Adipose tissue (tissue), 3 donors: Measurements from ENCODE around the gene HSPD1. TPM values are rescaled to one million over a fixed set of nuclear protein-coding genes. Genes with fewer than 3 reads are reported as not detected.
"Not testable (repeated sequence)": the region's sequence is repeated elsewhere in the genome, so short reads cannot be mapped to it uniquely, and the experiment has no call there.

Source experiments
- H3K27ac ChIP-seq: one replicate; pipeline ENCODE4 v1.5.1; 2013; ENCODE audit warnings: low read depth, low read length
- whole genome bisulfite sequencing, 3 donors: extraction: QIAGEN DNeasy Blood & Tissue Kit; methylation state at CpG; one replicate each; pipeline ENCODE4 v1.1.7; 2013; 5-methylcytosine and 5-hydroxymethylcytosine counted together
- polyA plus RNA-seq, 3 donors: library from polyadenylated mRNA; stranded (reverse); fragments of 200-250 nt; gene quantifications; one replicate each; pipeline ENCODE4 v1.2.3, GENCODE V29; 2013
- donor health status: healthy with polysubstance abuse.
- donor health status: Bipolar disorder and iron deficiency.
- donor health status: healthy.

Gene HSPD1
- polyA plus RNA-seq, 3 donors, result 199 to 314 (median 237) TPM

DNA sequence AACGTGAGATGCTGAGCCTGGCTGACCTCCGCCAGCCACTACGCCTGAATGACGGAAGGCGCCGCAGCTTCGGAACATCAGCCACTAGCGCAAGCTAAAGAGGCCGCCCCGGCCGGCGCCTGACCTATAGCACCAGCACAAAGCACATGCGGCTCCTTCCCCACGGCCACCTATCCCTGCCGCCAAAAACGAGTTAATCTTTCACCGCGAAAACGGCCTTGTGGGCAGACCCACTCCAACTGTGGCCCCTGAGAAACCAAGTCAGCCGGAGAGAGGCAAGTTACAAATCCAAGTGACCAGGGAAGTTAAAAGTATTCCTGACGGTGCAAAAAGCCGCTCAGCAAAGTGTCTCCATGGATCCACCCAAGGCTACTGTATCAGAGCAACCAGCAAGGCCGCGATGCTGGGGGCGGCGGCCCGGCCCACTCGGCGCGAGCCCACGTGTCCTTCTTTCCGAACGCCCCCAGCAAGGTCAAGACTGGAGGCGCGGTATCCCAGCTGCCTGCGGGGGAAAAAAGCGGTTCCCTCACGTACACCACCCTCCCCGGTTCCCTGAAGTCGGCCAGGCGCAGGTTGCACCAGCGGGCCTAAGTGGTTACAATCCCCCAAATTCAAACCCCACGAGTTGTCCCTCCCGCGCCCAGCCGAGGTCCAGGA is 575 bp downstream of the HSPD1 start:
- H3K27ac ChIP-seq, result peak overlapping the region; percentile 76
- 0 to 1% (median 0%) methylated on average over 46 of the region's 46 CpGs for WGBS, 3 donors

DNA sequence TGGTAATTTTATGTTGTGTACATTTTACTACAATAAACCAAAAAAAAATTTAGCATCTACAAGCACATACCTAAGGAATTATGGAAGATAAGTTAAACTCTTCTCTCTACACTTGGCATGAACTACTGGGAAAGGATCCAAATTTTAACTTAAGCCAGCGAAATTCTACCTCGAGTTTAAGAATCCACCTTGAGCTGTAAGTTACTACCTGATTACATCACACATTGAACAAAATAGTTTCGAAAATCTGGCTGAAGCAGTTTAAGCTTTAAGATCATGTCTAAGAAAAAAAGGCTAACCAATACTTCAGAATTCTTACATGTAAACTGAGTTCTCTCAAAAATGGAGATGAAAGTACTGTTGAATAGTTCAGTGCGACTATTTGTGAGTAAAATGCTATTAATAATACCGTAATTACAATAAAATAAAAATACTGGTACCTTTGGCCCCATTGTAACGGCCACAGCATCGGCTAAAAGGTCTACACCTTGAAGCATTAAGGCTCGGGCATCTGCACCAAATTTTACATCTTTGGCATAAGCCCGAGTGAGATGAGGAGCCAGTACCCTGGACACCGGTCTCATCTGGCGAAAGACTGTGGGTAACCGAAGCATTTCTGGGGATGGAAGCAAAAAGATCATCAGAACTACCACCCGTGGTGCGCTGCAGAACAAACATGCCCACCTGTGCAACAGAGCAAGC is 1.3 kb downstream of the HSPD1 start:
- 7 to 13% (median 12%) methylated on average over 14 of the region's 14 CpGs for WGBS, 3 donors
- H3K27ac ChIP-seq, result no peak overlapping the region

DNA sequence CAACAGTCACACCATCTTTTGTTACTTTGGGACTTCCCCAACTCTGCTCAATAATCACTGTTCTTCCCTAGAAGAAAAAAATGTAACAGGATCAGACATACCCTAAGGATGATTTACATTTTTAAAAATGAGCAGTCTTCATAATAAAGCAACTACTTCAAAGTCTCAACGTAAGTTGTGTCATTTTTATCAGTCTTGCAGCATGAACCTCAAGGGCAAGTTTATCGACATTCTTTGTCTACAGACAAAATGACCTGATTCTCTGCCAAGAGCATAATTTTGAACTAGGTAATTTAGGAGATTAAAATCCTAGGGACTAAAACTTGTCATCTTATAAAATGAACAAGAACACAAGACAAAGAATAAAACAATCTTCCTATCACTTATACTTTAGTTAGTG is 2.3 kb downstream of the HSPD1 start:
- no peak overlapping the region for H3K27ac ChIP-seq
- 13 to 47% (median 37%) methylated on average over 2 of the region's 2 CpGs for WGBS, 3 donors

DNA sequence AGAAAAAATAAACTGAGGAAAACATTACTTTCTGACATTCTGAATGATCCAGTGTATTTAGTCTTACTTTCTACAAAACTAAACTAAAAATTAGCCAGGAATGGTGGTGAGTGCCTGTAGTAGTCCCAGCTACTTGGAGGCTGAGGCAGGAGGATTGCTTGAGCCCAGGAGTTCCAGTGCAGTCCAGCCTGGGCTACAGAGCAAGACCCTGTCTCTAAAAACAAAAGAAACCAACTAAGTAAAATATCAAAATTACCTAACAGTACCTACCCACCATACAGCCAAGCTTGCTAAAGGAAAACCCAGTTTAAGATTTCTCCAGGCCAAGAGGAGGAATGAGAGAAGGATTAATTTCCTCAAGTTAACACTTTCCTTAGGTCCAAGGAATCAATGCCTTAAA is 2.9 kb downstream of the HSPD1 start:
- H3K27ac ChIP-seq, result no peak overlapping the region

DNA sequence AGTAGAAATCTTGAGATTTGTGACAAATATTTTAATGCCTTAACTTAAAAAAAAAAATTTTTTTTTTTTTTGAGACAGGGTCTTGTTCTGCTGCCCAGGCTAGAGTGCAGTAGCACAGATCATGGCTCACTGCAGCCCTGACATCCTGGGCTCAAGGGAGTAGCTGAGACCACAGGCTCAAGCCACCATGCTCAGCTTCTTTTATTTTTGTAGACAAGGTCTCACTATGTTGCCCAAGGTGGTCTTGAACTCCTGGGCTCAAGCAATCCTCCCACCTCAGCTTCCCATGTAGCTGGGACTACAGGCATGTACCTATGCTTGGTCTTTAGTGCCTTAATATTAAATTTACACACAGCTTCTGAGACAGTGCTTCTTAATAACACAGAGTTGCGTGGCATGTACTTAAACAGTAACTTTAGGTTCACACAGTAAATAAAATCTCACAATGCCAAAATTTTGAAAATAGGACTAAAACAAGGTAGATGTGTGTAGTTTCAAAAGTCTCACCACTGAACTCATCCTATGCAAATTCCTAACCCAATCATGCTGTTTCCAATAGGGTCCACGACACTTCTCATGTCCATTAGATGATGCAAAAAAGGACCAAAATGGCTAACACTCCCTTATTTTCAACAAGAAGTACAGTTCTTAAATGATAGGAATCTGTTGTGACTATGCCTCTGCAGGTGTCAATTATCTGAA is 4.1 kb downstream of the HSPD1 start:
- H3K27ac ChIP-seq, result no peak overlapping the region
- WGBS, 3 donors, result 89 to 91% (median 91%) methylated on average over 2 of the region's 2 CpGs

DNA sequence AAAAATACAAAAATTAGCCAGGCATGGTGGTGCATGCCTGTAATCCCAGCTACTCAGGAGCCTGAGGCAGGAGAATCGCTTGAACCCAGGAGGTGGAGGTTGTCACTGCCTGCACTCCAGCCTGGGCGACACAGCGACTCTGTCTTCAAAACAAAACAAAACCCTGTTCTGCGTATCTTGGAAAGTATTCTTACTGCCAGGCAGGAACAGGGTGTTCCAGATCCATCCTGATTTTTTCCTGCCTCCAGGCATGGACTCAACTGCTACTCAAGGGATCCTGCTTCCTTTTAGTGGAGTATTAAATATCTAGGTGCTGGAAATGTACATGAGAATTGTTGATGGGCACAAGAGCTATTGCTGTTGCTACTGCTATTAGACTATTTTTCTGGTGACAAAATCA is 12.3 kb downstream of the HSPD1 start:
- no peak overlapping the region for H3K27ac ChIP-seq
- 85 to 94% (median 90%) methylated on average over 4 of the region's 4 CpGs for WGBS, 3 donors

DNA sequence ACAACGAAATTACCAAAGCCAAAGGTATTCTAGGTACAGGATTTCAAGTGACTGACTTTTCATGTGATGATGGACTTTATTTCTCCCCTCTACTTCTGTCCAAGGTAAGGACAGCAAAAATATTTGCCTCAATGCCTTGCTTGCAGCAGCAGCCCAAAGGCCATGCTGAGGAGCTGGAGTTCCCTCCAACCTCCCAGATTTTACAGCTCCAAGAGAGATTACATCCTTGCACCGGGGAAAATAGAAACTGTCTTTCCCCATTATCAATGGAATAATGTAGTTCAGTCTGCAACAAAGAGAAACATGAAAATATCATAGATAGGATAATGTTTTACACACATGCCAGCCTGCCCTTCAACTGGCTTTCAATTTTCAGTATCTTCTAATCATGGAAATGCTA is 13.5 kb downstream of the HSPD1 start:
- no peak overlapping the region for H3K27ac ChIP-seq
- 86 to 90% (median 89%) methylated on average over 2 of the region's 2 CpGs for WGBS, 3 donors

DNA sequence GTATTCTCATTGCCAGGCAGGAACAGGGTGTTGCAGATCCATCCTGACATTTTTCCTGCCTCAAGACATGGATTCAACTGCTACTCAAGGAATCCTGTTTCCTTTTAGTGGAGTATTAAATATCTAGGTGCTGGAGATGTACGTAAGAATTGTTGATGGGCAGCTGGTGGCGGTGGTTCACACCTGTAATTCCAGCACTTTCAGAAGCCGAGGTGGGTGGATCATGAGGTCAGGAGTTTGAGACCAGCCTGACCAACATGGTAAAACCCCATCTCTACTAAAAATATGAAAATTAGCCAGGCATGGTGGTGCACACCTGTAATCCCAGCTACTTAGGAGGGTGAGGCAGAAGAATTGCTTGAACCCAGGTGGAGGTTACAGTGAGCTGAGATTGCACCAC is 15.4 kb downstream of the HSPD1 start:
- not testable (repeated sequence) for H3K27ac ChIP-seq
- WGBS, 3 donors, result 95 to 98% (median 96%) methylated on average over 3 of the region's 3 CpGs

DNA sequence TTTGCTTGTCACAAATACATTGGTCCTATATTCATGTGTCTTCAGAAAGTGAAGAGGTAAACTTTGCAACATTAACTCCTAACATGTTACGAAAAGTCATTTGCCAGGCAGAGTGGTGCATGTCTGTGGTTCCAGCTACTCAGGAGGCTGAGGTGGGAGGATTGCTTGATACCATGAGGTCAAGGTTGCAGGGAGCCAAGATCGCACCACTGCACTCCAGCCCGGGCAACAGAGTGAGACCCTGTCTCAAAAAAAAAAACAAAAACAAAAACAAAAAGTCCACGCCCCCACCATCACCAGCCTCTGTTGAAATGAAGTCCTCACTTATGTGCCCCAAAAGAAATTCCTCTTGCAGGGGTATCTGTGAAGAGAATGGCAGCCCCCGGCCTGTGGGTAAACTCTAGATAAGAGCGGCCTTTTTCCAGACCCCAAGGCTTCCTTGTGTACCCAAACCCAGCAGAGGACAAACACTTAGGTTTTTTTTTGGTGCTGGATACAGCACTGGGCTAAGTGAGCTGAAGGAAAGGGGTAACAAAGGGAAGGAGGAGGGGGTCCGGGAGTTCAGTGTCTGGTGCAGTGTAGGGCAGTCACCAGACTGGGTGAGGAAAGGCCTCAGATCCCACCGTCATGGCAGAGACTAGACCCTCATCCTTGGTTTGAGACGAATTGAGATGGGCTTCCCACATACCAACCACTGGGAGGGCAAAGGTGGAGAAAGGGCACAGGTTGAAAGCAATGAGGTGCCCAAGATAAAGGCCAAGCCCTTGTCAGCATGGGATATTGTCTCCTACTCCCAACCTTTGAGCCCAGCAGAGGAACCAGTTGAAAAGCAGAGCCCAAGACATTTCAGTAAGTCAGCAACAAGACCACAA is 19.2 kb downstream of the HSPD1 start:
- H3K27ac ChIP-seq, result no peak overlapping the region
- WGBS, 3 donors, result 90 to 95% (median 93%) methylated on average over 9 of the region's 9 CpGs

DNA sequence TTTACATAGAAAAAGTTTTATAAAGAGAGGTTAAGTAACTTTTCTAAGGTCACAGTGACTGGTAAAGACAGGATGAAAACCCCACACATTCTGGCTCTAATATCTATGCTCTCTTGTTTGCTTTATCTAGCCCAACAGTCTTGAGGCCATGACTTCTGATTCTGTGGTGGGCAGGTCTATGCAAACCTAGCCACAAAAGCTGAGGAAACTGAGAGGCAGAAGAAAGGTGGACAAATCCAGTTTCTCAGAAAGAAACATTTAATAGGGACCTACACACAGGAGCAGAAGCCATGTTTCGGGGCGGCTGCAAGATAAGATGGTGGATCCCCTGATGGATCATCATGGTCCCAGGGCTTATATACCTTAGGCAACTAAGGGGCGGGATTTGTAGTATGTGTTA is 21.8 kb downstream of the HSPD1 start:
- WGBS, 3 donors, result 96 to 100% (median 99%) methylated on average over 3 of the region's 3 CpGs
- no peak overlapping the region for H3K27ac ChIP-seq

DNA sequence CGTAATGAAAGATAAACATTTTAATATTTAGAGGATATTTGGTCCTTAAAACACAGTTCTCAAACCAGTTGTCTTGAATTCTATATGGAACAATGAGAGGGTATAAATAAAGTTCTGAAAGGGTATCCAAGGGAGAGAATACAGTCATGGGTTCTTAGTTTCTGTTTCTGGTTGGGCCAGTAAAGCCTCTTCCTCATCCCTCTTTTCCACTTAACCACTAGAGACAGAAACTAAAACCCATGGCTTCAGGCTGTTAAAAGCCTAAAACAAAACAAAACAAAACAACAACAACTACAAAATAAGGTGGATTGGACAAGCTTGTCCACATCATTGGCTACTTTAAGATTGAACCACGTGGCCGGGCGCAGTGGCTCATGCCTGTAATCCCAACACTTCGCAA is 27.5 kb downstream of the HSPD1 start:
- WGBS, 3 donors, result 96 to 97% (median 96%) methylated on average over 5 of the region's 5 CpGs

DNA sequence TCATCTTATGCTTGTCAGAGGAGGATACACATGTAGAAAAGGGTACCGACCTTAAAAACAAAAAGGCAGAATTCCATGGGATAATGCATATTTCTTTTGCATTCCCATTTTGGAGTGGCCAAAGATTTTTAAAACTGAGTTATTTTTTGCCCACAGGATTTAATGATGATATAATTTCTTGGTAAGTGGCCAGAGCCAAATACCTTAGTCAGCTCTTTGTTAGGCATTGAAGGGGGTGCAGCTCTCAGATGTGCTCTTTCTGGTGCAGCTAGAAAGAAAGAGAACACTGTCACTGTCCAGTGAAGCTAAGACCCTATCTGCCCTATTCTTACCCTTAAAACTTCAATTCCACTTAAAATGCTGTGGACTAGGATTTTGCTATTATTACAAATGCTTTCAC is 35.5 kb downstream of the HSPD1 start:
- H3K27ac ChIP-seq, result no peak overlapping the region
- WGBS, 3 donors, result 62 to 71% (median 66%) methylated on average over 1 of the region's 1 CpG

More for the DNA sequence above, 27.5 kb downstream of the HSPD1 start:
- no peak overlapping the region for H3K27ac ChIP-seq

DNA sequence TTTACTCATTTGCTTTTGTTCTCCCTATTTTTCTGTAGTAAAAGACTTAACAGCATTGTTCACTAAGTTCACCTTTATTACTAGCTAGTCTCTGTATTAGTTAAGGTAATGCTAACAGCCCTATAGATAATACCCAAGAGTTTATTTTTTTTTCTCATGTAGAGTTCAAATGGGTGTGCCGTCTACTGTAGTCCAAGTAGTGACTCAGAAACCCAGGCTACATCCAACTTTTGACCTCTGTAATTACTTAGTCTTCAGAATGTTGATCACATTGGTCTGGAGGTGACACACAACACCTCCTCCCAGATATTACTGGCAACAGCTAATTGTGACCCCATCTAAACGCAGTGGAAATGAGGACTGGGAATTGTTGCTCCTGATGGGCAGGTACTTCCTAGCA is 38.6 kb downstream of the HSPD1 start:
- no peak overlapping the region for H3K27ac ChIP-seq
- 54 to 84% (median 64%) methylated on average over 2 of the region's 2 CpGs for WGBS, 3 donors

DNA sequence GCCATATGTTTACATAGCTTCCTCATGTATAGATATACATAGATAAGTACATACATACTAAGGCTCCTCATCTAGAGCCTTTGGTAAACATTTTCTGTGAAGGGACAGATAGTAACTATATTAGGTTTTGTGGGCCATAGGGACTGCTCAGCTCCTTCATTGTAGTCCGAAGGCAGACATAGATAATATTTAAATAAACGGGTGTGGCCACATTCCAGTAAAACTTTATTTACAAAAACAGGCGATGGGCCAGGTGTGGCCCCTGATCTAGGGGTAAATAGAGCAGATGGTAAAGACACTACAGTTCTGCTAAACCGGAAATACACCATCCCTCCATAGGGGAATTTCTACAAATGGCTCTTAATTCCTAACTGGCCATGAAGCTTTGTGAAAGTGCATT is 39.0 kb downstream of the HSPD1 start:
- H3K27ac ChIP-seq, result no peak overlapping the region
- 69 to 90% (median 84%) methylated on average over 4 of the region's 4 CpGs for WGBS, 3 donors

DNA sequence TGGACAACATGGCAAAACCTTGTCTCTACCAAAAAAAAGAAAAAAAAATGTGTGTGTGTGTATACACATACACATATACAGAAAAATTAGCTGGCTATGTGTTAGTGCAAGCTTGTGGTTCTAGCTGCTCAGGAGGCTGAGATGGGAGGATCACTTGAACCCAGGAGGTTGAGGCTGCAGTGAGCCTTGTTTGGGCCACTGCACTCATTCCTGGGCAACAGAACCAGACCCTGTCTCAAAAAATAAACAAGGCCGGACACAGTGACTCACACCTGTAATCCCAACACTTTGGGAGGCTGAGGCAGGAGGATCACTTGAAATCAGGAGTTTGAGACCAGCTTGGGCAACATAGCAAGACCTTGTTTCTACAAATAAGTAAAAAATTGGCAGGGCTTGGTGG is 44.2 kb downstream of the HSPD1 start:
- H3K27ac ChIP-seq, result no peak overlapping the region
- 91 to 100% (median 100%) methylated on average over 1 of the region's 1 CpG for whole genome bisulfite sequencing, 3 donors

DNA sequence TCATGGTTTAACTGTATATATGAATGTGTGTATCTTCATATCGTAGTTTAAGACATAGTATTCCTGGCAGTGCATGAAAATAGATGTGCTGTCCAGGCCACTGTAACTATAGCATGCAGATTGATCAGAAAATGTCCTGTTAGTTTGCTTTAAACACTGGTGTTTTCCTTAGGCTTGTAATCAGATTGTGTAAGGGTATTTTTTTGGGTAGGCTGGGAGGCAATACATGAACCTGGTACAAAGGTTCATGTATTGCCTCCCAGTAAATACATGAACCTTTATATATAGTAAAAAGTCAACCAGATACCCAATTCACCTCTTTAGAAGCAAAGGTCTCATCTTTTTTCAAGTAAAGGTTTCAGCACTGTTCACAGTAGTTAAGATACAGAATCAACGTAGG is 44.7 kb downstream of the HSPD1 start:
- WGBS, 3 donors, result 44 to 84% (median 78%) methylated on average over 2 of the region's 2 CpGs
- no peak overlapping the region for H3K27ac ChIP-seq

DNA sequence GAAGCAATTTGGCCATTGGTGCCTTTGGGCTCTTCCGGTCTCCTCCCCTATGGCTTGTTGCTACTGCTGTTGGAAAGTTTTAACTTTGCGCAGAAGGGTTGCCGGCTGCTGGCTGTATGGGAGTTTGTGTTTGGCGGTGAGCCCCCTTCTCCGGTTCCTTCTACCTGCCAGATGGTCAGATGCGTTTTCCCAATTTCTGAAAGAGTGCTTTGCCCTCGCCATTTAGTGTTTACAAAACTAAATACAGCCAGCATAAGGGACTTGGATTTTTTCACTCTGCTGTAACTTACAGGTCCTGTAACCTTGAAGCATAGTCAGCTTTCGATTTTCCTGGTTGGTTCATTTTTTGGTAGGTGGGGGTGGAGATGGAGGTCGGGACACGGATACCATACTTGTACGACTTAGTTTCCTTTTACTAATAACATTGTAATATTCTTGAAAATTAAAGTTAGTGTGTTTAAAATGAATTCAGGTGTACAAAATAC is 45.7 kb downstream of the HSPD1 start:
- H3K27ac ChIP-seq, result peak overlapping the region; percentile 100
- WGBS, 3 donors, result 0 to 1% (median 0%) methylated on average over 11 of the region's 11 CpGs

DNA sequence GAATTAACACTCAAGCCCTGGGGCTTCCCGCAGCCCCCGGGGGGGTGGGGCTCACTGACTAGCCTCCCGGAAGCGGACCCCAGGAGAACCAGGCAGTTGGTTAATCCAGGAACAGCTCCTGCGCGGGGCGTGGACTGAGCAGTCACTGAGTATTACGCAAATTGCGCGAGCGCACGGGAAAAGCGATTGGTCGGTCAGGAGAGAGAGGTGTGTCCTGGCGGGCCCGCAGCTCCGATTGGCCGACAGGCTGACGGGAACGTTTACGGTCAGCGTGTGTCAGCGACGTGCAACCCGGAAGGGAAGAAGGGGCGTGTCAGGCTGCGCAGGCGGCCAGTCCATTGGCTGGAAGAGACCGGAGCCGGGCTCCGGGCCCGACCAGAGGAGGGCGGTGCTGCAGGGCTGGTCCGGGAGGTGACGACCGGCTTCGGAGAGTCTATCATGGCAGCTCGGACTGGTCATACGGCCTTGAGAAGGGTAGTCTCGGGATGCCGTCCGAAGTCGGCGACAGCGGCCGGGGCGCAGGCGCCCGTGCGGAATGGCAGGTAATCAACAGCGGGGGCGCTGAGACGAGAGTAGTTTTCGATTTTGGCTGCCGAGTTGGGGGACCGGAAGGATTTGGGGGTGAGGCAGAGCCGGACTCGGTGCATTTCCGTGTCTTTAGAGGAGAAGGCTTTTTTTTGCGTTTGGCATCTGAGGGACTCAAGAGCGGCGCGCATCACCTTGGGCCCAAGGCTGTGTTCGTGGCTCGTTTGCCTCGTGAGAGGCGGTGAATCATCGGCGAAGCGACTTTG is 46.3 kb downstream of the HSPD1 start, which contains the start of gene COQ10B:
Gene COQ10B, plus strand, starts transcription at position 430 of the 791 bp plus-strand sequence. Its CDS starts 9 bp downstream, at position 439.
- 0% methylated on average over 65 to 70 of the region's 70 CpGs for WGBS, 3 donors
- H3K27ac ChIP-seq, result peak within 1 kb of the TSS; percentile 100
